Renal cortical epithelial cell (primary cell): Measurements from ENCODE around the gene COL2A1. TPM values are rescaled to one million over a fixed set of nuclear protein-coding genes. Genes with fewer than 3 reads are reported as not detected.

Experiments used
- DNase-seq: peaks from one replicate; pipeline ENCODE4 v3.0.0-alpha.2; 2011; ENCODE audit warnings: low read depth
- total RNA-seq: library from RNA; depleted of rRNA; stranded (reverse); fragments of >200 nt; gene quantifications from 2 replicates; pipeline ENCODE4 v1.2.3, GENCODE V29; 2014

The COL2A1 gene
- total RNA-seq, 1 donor from 2014 or later, result not detected

DNA sequence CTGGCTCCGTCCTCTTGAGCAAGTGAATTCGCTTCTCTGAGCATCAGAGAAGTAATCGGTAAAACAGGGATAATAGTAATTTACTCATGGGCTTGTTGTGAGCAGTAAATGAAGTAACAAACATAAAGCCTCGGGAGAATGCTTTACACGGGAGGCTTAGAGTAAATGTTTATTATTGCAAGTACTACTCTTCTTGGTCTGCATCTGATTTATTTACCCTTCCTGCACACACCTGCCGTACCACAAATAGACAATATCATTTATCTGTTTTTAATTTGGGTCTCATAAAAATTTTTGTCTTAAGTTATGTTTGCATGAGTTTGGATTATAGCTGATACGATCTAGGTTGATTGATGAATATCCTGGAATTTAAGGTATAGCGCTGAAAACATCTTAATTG lies 7.8 kb upstream of the COL2A1 start:
- DNase-seq, result no peak

DNA sequence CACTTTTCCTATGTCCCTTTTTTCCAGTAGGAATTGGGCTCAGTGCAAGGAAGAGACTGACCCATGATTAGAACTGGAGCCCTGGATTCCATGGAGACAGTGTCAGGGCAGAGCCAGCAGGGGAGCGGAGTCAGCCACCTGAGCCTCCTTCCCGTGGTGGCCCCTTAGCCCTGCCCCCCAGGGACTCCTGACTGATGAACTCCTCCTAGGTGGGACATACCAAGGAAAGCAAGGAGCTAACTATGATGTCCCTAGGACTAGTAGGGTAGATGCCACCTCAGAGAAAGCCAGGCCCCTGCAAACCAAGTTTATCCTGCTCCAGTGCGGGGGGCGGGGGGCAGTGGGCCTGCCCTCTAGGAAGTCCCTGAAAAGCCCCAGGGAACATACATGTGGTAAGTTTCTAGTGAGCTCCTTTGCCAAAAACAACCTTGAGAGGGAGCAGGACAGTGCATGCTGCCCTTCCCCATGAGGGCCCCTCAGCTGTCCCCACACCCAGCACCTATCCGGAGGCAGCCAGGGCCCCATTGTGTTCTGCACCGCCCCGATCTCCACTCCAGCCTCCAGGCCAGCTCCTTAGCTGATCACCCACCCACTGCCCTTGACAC lies 6.2 kb upstream of the COL2A1 start:
- DNase-seq, result no peak

DNA sequence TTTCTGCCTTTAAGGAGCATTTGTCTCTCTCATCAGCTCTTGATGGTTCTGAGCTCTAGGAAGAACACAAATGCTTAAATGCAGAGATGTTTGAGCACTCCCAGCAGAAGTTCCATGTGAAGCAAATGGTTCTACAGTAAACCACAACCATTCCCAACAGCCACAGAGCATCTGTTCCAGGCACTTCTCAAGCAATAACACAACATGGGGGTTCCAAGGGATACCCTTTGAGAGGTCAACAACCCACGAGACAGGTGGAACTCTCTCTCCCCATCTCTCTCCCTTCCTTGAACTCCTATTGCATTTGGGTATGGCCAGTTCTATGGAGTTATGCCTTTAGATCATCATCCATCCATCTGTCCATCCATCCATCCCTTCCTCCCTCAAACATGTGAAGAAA lies 5.2 kb upstream of the COL2A1 start:
- DNase-seq, result no peak

DNA sequence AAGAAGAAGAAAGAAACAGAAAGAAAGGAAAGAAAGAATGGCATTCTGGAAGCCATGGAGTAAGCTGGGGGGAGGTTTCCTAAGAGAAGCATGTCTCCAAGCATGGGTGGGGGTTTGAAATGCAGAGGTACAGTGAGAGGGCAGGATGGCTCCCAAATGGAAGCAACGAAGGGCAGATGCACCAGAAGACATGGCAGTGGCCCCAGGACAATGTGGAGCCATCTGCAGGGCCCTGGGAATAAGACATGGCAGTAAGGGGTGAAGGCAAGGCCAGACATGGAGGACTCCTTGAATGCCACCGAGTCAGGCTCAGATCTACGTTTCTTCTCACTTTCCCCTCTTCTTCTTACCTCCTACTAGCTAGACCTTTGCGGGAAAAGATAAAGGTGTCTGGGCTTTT lies 4.7 kb upstream of the COL2A1 start:
- no peak for DNase-seq

DNA sequence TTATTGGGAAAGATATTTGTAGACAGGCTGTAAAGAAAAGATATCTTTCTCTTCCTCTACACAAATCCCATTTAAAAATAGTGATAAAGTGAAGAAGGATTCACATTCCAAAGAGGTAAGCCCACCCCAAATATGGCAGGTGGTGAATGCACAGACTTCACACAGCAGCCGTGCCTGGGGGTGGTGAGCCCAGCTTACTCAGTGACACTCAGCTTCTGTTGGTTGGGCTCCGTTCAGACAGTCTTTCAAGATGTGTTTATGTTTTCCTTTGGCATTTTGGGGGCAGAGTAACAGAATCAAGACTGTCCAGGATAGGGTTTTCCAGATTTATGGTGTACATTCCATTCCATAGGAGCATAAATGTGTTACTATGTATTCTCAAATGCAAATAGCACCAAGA lies 4.1 kb upstream of the COL2A1 start:
- no peak for DNase-seq

DNA sequence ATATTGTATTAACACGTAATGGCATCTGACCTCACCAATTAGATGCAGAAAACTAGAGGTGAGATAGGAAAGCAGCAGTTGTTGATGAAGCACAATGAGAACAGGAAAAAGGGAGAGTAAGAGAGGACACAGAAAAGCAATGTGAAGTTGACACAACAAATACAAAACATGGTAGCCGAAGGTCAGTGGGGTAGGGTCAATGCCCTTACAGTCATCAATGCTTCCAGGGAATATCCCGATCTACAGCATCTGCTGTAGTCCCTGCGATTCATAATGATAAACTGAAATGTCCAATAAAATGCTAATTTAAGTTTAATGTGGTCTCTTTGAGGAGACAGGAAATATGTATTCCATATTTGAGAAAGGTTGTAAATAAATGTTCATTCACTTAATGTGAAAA lies 2.9 kb upstream of the COL2A1 start:
- no peak for DNase-seq

DNA sequence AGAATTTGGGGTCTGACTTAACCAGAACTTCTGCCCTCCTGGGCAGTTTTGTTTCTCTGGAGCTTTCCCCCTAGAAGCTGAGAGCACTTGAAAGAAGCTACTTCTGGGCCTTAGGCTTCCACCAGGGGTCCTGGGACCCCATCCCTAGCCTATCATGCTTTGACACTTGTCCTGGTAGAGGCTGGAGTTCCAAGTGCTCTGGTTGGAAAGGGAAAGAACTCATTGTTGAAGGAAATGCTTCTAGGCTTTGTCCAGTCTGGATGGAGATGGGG lies 1.4 kb upstream of the COL2A1 start:
- DNase-seq, result no peak

DNA sequence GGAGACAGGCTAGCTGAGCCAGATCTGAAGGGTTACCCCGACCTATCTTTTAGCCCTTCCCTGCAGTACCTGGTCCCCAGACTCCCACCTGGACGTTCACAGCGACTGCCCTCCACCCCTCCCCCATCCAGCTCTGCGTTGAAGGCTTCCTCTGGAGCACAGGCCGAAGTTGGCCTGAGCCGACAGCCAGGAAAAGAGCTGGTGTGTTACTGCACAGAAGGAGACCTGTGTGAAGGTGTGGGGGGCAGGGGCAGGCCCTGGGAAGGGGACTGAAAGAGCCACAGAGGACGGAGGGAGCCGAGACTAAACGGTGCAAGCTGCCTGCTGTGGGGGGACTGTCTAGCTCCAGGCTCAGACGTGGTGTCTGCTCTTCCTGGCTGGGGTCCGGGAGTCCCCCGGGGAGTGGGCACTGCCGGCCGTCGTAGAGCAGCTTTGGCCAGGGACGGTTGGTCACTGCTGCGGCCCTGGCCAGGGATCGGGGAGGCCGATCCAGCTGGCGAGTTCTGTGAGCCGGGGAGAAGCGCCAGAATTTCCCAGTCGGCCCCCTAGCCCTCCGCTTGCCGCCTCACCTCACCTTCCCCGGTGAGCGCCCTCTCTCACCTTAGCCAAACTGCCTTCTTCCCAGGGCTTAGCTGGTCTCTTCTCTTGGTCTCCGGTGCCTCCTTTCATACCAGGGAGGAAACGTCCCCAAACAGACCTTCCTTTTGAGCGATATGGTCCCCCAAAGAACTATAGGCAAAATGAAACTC lies 899 bp upstream of the COL2A1 start:
- DNase-seq, result no peak

DNA sequence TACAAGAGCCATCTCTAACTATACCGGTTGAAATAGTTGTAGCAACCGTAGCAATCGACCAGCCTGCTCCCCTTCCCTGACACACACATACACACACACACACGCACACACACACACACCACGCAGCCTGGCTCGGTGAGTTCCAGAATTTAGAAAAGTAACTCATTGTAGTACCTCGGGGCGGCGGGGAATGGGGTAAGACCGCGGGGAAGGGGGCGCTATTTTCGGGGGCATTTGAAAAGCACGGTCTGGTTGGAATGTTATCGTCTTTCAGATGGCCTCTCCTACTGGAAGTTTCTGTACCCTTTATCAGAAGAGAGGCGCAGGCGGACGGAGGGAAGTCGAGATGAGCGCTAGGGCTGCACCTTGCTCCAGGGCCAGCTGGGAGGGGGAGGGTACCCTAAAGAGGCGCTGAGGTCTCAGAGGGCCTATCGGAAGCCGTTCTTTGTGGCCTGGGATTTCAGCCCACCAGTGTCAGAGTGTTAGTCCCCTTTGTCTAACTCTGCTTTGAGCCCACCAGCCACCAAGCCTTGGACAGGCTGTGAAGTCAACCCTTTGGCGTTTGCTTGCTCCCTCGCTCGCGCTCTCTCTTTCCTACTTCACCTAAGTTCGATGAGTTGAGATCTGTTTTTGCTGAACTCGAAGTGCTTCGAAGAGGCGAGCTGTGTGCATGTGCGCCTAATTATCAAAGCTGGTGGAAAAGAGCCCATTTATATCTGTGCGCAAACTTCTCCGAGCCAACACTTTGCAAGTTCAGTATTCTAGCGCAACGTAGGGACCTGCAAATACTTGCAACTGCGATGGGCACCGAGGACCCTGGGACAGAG lies 837 bp downstream of the COL2A1 start:
- no peak for DNase-seq

DNA sequence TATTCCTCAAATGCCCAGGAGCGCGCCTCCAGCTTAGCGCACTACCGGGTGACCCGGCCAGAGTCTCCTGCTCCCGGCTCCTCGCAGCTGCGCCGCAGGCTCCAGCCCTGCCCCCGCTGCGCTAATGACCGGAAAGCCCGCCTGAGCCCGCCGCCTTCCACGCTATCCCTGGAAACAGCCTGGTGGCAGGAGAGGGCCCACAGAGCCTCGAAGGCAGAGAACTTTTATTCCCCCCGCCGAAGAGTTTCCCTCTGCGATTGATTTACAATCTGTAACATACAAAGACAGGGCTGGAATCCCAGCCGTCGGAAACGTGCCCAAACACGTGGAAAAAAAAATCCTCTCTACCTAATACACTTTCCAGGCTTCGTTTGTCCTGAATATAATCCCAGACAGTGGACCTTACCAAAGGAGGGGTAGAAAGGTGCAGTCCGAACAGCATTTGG lies 1.5 kb downstream of the COL2A1 start:
- no peak for DNase-seq

DNA sequence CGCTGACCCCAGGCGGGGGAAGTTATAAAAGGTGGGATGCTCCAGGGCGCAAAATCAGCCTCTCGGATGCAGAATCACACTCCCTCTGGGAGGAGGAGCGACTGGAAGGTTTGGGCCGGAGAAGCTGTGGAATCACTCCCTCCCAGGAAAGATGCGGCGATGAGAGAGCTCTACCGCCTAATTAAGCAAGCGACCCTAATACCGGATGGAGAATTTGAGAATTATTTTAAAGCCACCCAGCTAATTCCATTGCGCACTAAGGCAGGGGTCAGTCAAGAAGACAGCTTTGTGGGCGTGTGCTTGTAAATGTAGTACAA lies 1.9 kb downstream of the COL2A1 start:
- DNase-seq, result no peak

DNA sequence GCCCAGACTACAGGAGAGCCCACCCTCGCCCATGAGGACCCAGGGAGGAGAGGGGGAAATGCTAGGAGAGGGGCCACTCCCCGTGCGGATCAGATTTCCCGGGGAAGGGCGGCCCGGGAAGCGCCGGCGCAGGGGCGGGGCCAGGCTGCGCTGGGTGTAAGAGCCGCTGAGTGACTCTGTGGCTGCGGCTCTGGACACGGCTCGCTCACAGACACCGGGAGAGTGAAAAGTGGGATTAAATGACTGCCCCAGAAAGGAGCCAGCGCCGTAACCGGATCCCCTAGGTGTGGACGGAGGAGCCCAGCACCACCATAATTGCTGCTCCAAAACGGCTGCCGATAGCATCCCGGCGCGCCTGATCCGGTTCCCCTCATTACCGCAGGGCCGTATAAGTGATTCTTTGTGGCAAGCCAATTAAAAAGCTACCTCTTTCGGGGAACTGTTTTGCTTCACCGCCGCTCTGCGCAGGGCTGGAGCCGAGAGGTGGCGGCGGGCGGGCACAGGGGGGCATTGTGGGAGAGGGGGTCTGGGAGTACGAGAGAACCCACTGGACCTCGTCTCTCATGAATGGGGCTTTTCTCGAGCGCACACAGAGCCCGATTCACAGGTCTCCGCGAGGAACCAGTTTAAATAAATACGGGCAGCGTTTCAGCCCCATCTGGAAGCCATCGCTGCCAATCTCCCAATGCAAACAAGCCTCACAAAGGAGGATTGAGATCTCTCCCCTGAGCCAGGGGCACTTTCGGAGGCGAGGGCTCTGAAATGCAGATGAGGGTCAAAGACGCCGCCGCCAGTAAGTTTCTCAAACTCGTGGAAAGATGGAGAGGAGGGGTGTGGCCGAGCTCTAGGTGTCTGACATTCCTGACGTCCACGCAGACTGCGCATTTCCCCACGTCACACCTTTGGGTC lies 2.5 kb downstream of the COL2A1 start:
- DNase-seq, result no peak

DNA sequence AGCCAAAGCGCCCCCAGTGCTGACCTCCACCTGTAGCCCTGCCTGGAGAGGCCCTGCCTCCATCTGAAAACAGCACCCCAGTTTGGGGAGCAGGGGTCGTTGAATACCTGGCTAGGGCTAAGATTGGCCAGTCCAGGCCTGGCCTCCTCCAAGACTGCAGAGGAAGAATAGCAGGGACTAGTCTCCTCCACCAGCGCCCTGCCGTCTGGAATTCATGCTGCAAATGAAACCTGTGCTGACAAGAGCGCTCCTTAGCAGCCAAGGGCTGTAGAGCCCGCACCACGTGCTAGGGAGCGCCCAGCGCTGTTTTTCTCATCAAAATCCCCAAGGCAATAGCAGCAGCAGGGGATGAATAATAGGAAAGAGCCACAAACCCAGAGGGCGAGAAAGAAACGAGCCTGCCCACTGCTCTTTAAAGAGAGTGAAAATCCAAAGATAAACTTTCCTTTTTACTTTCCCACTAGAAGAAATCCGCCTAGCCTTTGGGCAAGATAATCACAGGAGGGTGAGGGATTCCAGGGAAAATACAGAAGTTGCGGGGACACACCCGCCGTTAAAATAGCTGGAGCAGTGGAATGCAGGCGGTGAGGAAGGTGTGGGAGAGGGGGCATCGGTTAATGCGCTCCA lies 3.3 kb downstream of the COL2A1 start:
- peak; percentile 55 for DNase-seq

DNA sequence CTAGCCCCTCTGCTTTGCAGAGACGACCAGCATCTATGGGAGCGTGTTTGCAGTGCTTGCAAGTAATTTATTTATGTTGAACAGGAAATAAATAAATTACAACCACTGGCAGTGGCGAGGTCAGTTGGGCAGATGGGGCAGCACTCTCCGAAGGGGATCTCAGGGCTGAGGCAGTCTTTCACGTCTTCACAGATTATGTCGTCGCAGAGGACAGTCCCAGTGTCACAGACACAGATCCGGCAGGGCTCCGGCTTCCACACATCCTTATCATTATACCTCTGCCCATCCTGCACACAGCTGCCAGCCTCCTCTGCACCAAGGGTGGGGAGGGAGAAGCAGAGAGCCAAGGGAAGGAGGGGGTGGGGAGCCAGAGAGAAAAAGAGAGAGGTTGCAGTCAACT lies 4.5 kb downstream of the COL2A1 start:
- no peak for DNase-seq

DNA sequence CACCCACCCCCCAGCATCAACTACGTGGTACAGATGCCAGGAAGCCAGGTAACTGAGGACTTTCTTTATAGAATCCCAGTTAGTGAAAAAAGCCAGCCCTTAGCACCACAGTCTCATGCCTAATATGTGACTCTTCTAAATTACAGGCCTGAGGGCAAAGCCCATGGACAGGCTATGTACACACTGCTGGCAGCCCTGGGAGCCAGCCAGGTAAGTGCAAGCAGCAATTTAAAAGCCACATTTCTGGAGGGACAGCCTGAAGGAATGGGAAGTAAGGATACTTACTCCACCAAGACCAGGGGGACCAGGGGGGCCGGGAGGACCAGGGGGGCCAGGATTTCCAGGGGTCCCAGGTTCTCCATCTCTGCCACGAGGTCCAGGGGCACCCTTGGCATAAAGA lies 7.0 kb downstream of the COL2A1 start:
- no peak for DNase-seq

DNA sequence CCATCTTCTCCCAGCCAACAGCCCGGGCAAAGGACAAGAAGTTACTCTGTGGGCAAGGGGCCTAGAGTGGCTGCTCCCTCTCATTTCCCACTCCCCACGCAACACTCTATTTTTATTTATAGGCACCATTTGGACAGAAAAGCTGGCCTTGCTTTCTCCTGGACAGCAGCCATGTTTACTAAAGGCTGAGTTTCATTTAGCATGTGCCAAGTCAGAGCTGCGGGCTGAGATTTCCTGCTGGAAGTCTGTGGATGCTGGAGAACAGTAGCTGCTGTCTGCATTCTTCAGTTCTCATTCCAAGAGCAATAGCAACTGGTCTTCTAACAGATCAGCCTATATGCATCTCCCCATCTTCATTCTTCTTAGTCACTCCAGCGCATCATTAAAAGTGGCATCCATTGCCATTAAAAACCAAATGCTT lies 8.3 kb downstream of the COL2A1 start:
- DNase-seq, result no peak

DNA sequence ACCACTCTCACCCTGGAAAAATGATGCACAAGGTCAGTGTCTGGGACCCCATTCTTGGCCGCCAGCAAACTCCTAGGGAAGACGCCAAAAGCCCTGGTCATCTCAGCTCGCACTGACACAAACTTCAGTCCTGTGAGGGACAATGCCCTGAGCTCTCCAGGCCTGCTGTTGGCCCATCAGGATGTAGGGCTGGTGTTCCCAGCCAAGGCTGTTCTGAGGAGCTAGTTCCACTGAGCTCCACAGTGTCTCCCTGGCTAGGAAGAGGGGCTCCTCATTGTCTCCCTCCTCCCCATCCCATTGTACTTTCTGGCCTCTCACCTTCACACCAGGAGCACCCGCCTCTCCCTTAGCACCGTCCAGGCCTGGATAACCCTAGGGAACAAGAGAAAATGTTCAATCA lies 10.8 kb downstream of the COL2A1 start:
- DNase-seq, result no peak

DNA sequence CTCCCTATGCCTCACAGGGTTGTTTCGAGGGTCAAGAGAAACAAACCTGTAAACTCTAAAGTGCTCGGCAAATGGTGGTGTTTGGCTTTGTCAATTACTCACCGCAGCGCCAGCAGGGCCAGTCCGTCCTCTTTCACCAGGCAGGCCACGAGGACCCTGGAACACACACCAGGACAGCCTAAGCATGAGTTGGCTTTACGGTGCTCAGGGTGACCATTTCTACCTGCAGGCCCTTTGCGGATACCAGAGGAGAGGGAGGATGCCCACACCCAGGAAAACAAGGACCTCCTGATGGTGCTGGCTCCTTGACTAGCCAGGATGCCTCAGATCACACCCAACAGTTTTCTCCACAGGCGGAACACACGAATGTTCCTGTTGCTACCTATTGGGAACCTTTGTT lies 11.5 kb downstream of the COL2A1 start:
- DNase-seq, result no peak

DNA sequence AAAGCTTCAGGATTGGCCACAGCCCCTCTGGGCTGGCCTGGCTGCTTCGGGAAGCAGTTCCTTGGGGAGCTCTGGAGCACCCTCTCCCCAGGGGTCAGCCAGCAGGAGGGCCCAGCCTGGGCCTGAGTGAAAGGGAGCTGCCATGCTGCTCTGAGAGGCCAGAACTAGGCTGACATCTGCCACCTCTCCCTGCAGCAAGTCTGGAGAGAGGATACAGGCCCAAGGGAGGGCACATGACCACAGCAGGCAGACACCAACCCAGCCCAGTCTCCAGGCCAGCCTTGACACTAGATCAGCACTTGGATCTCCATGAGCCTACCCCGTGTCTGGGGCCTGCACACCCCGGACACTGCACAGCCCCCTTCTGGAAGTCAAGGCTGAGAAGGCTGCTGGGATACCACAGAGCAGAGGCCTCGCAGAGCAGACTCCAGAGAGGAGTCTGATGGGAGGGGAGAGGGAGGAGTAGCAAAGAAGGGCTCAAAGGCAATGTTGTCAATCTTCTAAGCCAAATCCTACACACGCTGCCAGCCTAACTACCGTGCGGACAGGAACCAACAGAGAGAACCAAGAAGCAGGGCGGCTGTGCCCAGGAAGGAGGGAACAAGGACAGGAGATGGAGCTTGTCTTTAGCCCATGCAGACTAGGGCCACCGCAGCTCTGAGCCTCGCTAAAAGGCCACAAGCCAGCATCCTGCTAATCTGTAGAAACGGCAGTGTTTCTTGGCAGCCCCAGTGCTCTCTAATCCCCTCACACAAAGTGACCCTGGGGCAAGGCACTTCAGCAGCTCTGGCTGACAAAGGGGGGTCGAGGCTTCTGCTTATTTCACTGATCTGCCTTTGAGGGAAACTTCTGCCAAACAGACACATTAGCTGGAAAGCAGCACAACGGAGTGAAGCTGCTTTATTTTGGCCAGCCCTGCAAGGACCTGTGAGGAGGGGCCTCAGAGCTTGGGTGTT lies 12.9 kb downstream of the COL2A1 start:
- DNase-seq, result no peak

DNA sequence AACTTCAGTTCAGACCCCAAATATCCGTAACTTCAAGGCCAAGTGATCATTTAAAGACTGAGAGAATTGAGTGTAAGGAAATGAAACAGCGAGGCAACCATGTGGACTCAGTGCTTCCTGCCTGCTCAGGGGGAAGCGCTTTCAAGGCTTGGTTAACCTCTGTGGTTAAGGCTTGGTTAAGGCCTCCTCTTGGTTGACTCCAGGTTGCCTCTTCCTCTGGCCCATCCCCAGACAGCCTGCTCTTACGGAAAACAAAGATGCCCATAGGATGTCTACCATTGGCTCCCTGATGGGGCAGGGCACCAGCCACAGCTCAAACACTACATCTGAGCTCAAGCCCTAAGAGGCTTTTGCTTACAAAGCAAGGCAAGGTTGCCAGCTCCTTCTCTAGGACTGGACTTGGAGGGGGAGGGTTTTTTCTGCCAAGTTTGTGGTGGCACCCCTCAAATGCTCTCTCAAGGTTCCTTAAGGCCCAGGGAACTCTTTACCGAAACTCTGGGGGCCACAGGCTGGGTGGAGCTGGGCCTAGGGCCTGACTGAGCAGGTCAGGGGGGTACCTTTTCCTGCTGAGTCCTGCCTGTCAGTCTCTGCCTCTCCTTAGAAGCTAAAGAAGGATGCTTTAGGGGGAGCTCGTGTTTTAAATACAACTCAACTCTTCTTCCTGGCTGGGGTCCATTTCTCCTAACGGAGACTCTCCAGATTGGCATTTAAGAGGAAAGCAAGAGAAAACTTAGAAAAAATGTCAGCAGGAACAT lies 13.7 kb downstream of the COL2A1 start:
- no peak for DNase-seq
